Measurements from ENCODE around the gene PHACTR1.

- no peak for TF ChIP-seq RARB (CRISPR knock-in tag; IDR thresholded peaks at IDR 0.05)
- no peak for TF ChIP-seq TCF4 (CRISPR knock-in tag; IDR thresholded peaks at IDR 0.05; ENCODE audit: borderline replicate concordance)
- no peak for TF ChIP-seq PATZ1 (CRISPR knock-in tag; IDR thresholded peaks at IDR 0.05; ENCODE audit: borderline replicate concordance)
- TF ChIP-seq ZNF565 (CRISPR knock-in tag; conservative IDR thresholded peaks at IDR 0.05; ENCODE audit: low read depth): no peak
- no peak for TF ChIP-seq TSHZ2 (CRISPR knock-in tag; IDR thresholded peaks at IDR 0.05)
- TF ChIP-seq ARNTL (CRISPR knock-in tag; IDR thresholded peaks at IDR 0.05; ENCODE audit: borderline replicate concordance, low read depth): no peak
- no peak for TF ChIP-seq ZNF8 (CRISPR knock-in tag; IDR thresholded peaks at IDR 0.05)
- no peak for TF ChIP-seq CREB5 (CRISPR knock-in tag; IDR thresholded peaks at IDR 0.05; ENCODE audit: low read depth)
- no peak for TF ChIP-seq ESRRG (CRISPR knock-in tag; IDR thresholded peaks at IDR 0.05)
- TF ChIP-seq CSRNP3 (CRISPR knock-in tag; IDR thresholded peaks at IDR 0.05): no peak
- no peak for TF ChIP-seq PPARA (CRISPR knock-in tag; IDR thresholded peaks at IDR 0.05; ENCODE audit: borderline replicate concordance)
- no peak for TF ChIP-seq GLIS3 (CRISPR knock-in tag; IDR thresholded peaks at IDR 0.05)
- TF ChIP-seq OSR1 (CRISPR knock-in tag; IDR thresholded peaks at IDR 0.05): no peak
- no peak for TF ChIP-seq BACH2 (CRISPR knock-in tag; IDR thresholded peaks at IDR 0.05; ENCODE audit: borderline replicate concordance)
Observed at GRCh38 chr6:12937971-12938370, 221.4 kb downstream of the PHACTR1 start.

Data from SK-N-SH treated with all-trans-retinoic acid at 6 μM for 48 hours (cell line).